Measurements from ENCODE around the gene SLC23A1.

SLC23A1 gene

DNA sequence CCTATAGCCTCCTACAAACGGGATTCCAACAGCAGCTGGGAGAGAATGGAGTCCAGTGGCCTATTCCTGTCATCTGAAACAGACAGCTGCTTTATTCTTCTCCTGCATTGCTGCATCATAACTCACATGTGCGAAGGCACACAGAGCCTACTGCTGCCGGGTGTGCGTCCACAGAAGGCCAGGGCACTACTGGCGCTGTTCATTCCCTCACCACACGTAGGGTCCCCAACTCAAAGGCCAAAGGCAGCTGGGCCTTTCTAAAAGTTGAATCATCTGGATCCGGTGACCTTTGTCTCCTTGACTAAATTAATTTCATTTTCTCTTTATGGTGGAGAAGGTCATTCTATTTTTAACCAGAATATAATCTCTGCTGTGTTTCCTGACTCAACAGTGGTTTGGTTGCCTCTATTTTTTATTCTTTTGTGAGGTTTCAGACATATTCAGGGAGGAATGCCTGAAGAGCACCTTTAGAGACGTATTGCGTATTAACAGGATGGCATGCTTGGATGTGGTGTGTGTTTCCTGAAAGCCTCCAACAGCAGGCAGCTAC is 31.6 kb upstream of the SLC23A1 start:
- Histone ChIP-seq H3K4me1 (ENCODE audit: low read depth, poor library complexity, severe bottlenecking) (peaks cover 78% of the 10 kb centered on the region), H3K9ac (peak overlapping the region; percentile 65), H2AFZ (ENCODE audit: low read depth) (peak overlapping the region; percentile 46), H3K36me3 (ENCODE audit: insufficient read depth) (no peaks in the 10 kb centered on the region), H4K20me1 (ENCODE audit: insufficient read depth) (no peaks in the 10 kb centered on the region), H3K27me3 (ENCODE audit: insufficient read depth, low read depth) (no peaks in the 10 kb centered on the region), H3K79me2 (ENCODE audit: insufficient read depth, low read depth) (no peaks in the 10 kb centered on the region), H3K4me2 (peak overlapping the region; percentile 94), H3K27ac (peak overlapping the region; percentile 94), H3K4me3 (IDR thresholded peaks at IDR 0.05; ENCODE audit: insufficient read depth, low read depth, low read length) (no peak overlapping the region)
- TF ChIP-seq, protein P1, sequence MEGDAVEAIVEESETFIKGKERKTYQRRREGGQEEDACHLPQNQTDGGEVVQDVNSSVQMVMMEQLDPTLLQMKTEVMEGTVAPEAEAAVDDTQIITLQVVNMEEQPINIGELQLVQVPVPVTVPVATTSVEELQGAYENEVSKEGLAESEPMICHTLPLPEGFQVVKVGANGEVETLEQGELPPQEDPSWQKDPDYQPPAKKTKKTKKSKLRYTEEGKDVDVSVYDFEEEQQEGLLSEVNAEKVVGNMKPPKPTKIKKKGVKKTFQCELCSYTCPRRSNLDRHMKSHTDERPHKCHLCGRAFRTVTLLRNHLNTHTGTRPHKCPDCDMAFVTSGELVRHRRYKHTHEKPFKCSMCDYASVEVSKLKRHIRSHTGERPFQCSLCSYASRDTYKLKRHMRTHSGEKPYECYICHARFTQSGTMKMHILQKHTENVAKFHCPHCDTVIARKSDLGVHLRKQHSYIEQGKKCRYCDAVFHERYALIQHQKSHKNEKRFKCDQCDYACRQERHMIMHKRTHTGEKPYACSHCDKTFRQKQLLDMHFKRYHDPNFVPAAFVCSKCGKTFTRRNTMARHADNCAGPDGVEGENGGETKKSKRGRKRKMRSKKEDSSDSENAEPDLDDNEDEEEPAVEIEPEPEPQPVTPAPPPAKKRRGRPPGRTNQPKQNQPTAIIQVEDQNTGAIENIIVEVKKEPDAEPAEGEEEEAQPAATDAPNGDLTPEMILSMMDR (conservative IDR thresholded peaks at IDR 0.05; ENCODE audit: low read depth, low read length) = no peak

DNA sequence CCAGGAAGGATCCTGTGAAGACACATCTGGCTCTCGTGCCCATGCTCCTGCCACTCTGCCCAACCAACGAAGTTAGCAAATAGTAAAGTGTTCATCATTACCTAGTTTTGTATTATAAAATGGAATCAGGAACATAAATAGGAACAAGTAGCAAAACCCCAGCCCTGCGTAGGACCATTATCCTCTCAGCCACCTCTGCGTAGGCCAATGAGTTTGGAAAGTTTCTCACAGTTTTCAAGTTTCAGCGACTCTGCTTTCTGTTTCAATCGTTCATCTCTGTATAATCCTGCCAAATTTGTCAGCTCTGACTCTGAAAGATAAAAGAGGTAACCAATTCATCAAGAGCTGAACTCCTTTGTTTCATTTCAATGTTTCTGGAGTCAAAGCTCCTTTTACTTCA is 30.9 kb upstream of the SLC23A1 start:
- peak overlapping the region; percentile 94 for H3K27ac ChIP-seq
- H3K4me2 ChIP-seq = peak overlapping the region; percentile 94
- no peak overlapping the region for H3K4me3 ChIP-seq (IDR thresholded peaks at IDR 0.05; ENCODE audit: insufficient read depth, low read depth, low read length)
- peak overlapping the region; percentile 65 for H3K9ac ChIP-seq
- TF ChIP-seq, protein P1 (conservative IDR thresholded peaks at IDR 0.05; ENCODE audit: low read depth, low read length) = no peak
- H3K36me3 ChIP-seq (ENCODE audit: insufficient read depth) = no peaks in the 10 kb centered on the region
- H3K4me1 ChIP-seq (ENCODE audit: low read depth, poor library complexity, severe bottlenecking) = peaks cover 71% of the 10 kb centered on the region
- no peaks in the 10 kb centered on the region for H4K20me1 ChIP-seq (ENCODE audit: insufficient read depth)
- H3K27me3 ChIP-seq (ENCODE audit: insufficient read depth, low read depth) = no peaks in the 10 kb centered on the region
- no peaks in the 10 kb centered on the region for H3K79me2 ChIP-seq (ENCODE audit: insufficient read depth, low read depth)
- H2AFZ ChIP-seq (ENCODE audit: low read depth) = peak overlapping the region; percentile 46

DNA sequence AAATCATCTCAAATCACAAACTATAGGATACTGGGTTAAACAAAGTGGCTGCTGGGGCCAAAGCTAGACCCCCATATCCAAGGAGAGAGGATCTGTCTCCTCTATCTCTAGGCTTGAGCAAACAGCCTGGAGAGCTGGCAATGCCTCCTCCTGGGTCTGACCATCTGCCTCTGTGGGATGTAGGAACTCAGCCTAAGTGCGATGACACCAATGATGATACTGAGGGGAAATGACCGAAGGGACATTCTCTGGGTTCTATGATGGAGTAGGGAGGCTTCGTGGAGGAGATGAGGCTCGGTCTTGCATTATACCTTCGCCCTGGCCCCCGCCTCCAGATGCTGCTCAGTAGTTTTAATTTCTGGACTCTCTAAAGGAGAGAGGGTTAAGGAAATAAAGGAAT is 30.1 kb upstream of the SLC23A1 start:
- TF ChIP-seq, protein P1 (conservative IDR thresholded peaks at IDR 0.05; ENCODE audit: low read depth, low read length) = no peak
- Histone ChIP-seq H3K27ac (peak overlapping the region; percentile 94), H3K4me1 (ENCODE audit: low read depth, poor library complexity, severe bottlenecking) (peaks cover 63% of the 10 kb centered on the region), H2AFZ (ENCODE audit: low read depth) (no peak overlapping the region), H4K20me1 (ENCODE audit: insufficient read depth) (no peaks in the 10 kb centered on the region), H3K36me3 (ENCODE audit: insufficient read depth) (no peaks in the 10 kb centered on the region), H3K79me2 (ENCODE audit: insufficient read depth, low read depth) (no peaks in the 10 kb centered on the region), H3K27me3 (ENCODE audit: insufficient read depth, low read depth) (no peaks in the 10 kb centered on the region), H3K9ac (peak overlapping the region; percentile 65; the same call in 1 of the 2 replicates), H3K4me3 (IDR thresholded peaks at IDR 0.05; ENCODE audit: insufficient read depth, low read depth, low read length) (no peak overlapping the region), H3K4me2 (peak overlapping the region; percentile 94)

DNA sequence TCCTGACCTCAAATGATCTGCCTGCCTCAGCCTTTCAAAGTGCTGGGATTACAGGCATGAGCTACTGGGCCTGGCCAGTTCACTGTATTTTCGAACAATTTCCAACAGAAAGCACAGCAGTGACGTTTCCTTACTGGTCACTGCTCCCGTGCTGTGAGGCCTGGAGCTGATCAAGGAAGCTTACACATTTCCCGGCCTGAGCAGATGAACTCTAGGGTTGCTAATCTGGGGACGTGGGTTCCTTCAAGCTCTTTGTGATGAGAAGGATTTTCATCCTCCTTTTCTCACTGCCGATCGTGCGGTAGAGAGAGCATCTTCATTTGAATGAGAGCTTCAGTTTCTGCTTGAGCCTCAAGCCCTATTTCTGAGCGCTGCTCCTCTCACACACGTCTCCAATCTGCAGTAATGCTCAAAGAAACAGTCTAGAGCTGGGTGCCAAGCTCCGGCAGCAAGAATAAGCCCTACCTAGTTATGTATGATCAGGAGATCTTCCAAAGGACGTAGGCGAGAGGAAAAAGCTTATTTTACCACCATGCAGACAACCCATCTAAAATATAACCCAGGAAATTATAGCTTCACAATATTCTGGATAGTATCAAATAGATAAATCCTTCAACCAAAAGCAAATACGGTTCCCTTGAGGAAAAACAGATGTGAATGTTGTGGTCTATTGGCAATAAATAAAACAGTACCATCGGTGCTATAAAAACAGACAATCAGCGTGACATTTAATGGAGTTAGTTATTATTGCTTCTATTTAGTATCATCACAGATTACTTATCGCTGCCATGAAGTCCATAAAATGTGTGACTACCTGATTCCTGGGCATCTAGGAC is 28.1 kb upstream of the SLC23A1 start:
- Histone ChIP-seq H3K79me2 (ENCODE audit: insufficient read depth, low read depth) (no peaks in the 10 kb centered on the region), H3K36me3 (ENCODE audit: insufficient read depth) (no peaks in the 10 kb centered on the region), H3K4me2 (no peak overlapping the region), H2AFZ (ENCODE audit: low read depth) (no peak overlapping the region), H4K20me1 (ENCODE audit: insufficient read depth) (no peaks in the 10 kb centered on the region), H3K27me3 (ENCODE audit: insufficient read depth, low read depth) (no peaks in the 10 kb centered on the region), H3K9ac (no peak overlapping the region), H3K4me3 (IDR thresholded peaks at IDR 0.05; ENCODE audit: insufficient read depth, low read depth, low read length) (no peak overlapping the region), H3K27ac (no peak overlapping the region), H3K4me1 (ENCODE audit: low read depth, poor library complexity, severe bottlenecking) (peaks cover 44% of the 10 kb centered on the region)
- TF ChIP-seq, protein P1 (conservative IDR thresholded peaks at IDR 0.05; ENCODE audit: low read depth, low read length) = no peak

All from KMS-11 (cell line).